ENCODE measurements around the gene WBP1L.
"Not testable (repeated sequence)": the region's sequence is repeated elsewhere in the genome, so short reads cannot be mapped to it uniquely, and the experiment has no call there.

The WBP1L gene

DNA sequence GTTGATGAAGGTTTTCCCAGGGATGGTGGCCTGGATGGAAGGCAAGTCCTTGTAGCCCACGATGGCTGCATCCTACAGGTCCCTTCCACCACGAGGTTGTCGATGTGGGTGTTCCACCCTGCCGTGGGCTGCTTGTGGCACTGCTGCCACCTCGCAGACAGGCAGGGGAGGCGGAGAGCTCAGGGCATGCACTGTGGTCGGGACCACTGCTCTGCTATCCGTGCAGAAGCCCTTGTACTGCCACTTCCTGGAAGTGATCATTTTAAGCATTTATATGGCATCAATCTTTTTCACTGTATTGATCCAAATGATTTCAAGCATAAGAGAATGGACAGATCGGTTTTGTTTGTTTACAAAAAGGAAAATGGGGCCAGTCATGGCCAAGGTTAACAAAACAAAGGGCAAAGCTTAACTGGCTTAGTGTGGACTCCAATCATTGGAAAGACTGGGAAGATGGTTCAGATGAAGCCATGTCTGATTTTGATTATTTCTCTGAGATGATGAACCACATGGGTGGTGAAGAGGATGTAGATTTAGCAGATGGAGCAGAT lies 101.7 kb downstream of the WBP1L start:
- no peak for DNase-seq

DNA sequence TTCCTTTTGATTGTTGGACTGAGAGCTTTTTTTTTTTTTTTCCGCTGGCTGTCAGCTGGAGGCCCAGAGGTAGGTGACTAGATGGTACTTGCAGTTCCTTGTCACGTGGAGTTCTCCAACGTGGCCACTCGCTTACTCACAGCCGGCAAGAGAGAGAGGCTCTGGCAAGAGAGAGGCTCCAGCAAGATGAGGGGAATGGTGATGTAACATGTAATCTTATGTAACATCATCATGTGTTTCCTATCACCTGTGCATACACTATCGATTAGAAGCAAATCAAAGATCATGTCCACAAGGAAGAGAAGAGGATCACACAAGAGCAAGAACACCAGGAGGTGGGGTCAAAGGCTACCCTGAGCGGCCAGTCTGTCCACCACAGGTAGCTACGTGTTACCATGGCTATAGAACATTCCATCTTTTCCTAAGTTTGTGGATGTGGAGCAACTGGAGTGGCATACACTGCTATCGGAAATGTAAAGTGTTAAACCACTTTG lies 106.3 kb downstream of the WBP1L start:
- no peak for DNase-seq

DNA sequence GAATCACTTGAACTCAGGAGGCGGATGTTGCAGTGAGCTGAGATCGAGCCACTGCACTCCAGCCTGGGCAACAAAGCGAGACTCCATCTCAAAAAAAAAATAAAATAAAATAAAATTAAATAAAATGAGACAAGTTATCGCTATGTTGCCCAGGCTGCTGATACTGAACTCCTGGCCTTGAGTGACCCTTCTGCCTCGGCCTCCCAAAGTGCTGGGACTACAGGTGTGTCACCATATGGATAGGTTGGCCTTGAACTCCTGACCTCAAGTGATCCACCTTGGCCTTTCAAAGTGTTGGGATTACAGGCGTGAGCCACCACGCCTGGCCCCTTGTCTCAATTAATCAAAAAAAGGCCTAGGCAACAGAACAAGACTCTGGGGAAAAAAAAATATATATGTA lies 109.5 kb downstream of the WBP1L start:
- not testable (repeated sequence) for DNase-seq

DNA sequence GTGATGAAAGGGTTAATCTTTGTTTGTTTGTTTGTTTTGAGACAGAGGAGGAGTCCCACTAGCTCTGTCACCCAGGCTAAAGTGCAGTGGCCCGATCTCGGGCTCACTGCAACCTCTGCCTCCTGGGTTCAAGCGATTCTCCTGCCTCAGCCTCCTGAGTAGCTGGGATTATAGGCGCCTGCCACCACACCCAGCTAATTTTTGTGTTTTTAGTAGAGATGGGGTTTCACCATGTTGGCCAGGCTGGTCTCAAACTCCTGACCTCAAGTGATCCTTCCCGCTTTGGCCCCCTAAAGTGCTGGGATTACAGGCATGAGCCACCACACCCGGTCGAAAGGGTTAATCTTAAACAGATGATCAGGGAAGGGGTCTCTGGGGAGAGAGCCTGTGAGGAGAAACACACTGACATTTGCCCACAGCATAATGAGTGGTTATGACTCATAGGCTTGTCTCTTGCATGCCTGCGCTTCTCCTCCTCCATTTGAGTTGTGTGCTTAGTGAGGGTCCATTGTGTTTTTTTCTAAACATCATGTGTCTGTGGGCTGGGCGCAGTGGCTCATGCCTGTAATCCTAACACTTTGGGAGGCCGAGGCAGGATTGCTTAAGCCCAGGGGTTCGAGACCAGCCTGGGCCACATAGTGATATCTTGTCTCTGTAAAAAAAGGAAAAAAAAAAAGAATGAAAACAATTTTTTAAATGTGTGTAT lies 112.1 kb downstream of the WBP1L start:
- DNase-seq: peak in 1 of 2 experiments; percentile 25

DNA sequence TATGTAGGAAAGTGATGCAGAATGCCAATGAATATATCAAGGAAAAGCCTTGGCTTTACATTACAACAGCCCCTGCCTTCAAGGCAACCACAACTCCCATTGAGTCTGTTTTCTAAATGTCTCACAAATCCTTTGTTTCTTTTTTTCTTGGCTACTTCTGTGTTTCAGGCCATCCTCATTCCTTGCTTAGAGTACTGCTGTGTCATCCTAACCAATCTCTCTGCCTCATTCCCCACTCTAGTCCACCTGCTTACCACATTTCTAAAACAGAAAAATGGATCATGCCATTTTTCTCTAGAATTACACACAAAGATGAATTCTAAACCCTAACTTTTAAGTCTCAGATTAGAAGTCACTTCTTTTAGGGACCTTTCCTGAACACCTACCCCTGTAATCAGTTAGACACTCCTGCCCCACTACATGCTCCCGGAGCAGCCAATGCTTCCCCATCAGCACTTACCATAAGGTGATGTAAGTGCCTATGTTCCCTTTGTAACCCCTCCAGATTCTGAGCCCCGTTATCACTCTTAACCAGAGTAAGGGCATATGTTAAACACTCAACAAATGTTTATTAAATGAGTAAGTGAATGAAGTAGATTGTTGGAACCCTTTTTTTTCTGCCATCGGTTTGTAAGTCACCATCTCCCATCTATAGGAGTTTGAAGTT lies 113.1 kb downstream of the WBP1L start:
- DNase-seq: no peak

DNA sequence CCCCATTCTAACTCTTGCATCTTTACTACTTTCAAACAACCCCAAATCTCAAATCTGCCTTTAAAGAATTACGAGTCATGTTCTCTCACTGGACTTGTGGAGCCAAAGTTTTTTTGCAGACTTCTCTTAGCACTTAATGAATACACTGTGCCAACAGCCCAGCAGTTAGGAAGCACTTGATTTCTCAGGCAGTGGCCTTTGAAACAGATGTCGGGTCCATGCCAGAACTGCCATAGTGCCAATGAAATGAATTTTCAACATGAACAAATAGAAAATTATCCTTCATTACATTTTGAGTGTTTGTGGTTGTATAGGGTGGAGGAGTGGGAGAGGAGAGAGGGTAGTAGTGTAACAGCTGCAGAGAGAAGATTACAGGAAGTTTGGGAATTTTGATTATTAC lies 116.2 kb downstream of the WBP1L start:
- DNase-seq: no peak

DNA sequence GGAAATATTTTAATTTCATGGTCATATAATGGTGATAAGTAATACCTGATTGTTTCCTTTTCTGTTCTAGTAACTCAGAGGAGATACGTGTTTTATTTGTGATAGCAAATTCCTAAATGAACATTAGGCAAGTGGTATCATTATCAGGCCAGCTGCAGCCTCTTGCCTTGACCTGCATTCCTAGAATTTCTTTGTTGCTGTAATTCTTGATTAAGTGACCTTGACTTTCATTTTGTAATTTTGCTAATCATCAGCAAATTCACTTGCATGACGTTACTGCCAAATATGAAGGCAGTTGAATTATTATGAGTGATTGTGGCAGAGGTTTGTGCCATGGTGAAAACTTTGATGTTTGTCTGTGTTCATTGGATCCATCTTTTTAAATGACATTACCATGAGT lies 119.9 kb downstream of the WBP1L start:
- DNase-seq: no peak

DNA sequence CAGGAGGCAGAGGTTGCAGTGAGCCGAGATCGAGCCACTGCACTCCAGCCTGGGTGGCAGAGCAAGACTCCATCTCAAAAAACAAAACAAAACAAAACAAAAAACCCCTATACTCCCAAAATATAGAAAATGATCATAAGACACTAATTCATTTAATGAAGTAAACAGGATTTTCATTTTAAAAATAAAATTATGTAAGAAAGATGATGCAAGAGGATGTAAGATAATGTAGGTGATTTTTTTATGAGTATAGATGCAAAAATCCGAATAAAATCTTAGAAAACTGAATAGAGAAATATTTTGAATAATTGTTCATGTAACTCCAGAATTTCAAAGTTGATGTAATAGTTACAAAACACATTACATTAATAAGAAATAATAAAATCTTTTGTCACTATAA lies 121.9 kb downstream of the WBP1L start:
- no peak for DNase-seq

Data from activated T-cell treated with anti-CD3 and anti-CD28 coated beads, Interleukin-2, amount 50 U/mL, for 48 hours (primary cell).